ENCODE data around the gene AEBP1.

DNA sequence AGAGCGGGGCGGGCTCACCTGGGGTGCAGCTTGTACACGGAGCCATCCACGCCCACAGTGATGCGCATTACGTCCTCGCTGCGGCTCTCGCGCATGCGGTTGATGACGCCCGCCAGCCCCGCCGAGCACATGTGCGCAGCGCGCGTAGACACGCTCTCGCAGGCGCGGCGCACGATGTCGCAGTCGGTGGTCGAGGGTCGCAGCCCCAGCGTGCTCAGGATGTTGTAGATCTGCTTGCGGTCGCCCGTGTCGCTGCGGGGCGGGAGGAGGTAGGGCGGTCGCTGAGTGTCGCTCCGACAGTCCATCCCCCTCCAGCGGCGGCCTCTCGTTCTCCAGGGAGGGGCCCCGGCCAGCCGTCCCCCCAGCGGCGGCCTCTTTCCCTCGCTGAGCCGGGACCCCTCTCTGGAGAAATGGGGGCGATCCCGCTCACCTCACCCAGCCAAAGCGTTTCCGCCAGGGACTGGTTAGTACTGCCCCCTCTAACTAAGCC lies 41.4 kb downstream of the AEBP1 start:
- TF ChIP-seq, protein P1, sequence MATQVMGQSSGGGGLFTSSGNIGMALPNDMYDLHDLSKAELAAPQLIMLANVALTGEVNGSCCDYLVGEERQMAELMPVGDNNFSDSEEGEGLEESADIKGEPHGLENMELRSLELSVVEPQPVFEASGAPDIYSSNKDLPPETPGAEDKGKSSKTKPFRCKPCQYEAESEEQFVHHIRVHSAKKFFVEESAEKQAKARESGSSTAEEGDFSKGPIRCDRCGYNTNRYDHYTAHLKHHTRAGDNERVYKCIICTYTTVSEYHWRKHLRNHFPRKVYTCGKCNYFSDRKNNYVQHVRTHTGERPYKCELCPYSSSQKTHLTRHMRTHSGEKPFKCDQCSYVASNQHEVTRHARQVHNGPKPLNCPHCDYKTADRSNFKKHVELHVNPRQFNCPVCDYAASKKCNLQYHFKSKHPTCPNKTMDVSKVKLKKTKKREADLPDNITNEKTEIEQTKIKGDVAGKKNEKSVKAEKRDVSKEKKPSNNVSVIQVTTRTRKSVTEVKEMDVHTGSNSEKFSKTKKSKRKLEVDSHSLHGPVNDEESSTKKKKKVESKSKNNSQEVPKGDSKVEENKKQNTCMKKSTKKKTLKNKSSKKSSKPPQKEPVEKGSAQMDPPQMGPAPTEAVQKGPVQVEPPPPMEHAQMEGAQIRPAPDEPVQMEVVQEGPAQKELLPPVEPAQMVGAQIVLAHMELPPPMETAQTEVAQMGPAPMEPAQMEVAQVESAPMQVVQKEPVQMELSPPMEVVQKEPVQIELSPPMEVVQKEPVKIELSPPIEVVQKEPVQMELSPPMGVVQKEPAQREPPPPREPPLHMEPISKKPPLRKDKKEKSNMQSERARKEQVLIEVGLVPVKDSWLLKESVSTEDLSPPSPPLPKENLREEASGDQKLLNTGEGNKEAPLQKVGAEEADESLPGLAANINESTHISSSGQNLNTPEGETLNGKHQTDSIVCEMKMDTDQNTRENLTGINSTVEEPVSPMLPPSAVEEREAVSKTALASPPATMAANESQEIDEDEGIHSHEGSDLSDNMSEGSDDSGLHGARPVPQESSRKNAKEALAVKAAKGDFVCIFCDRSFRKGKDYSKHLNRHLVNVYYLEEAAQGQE (IDR thresholded peaks at IDR 0.05; ENCODE audit: insufficient read depth in 1 of 2, low read depth in 2 of 2, low read length in 2 of 2), result no peak
- TF ChIP-seq SIN3A (IDR thresholded peaks at IDR 0.05; ENCODE audit: borderline replicate concordance, insufficient read depth, low read length), result no peak
- TF ChIP-seq POLR2AphosphoS5 (IDR thresholded peaks at IDR 0.05; ENCODE audit: low read depth, low read length), result no peak
- no peak for TF ChIP-seq FOXP2 (optimal IDR thresholded peaks at IDR 0.05; ENCODE audit: borderline replicate concordance, extremely low read depth, extremely low read length, insufficient read depth)
